Prostate gland (tissue), 2 donors: ENCODE measurements around the gene KLHL36. TPM values are rescaled to one million over a fixed set of nuclear protein-coding genes. Genes with fewer than 3 reads are reported as not detected.
"Not testable (repeated sequence)": the region's sequence is repeated elsewhere in the genome, so short reads cannot be mapped to it uniquely, and the experiment has no call there.

Source experiments
- DNase-seq: peaks from one replicate; pipeline ENCODE4 v3.0.0-alpha.2; 2019; ENCODE audit warnings: low spot score
- H3K27ac ChIP-seq, 2 donors: fragments of 200-600 bp; sonication (generic); 2 replicates each; pipeline ENCODE4 v1.5.1; 2017 to 2019
- H3K27me3 ChIP-seq: fragments of 200-600 bp; sonication (generic); replicated peaks from 2 replicates; pipeline ENCODE4 v1.5.1; 2019; ENCODE audit not compliant: insufficient read depth
- H3K36me3 ChIP-seq, 2 donors: fragments of 200-600 bp; sonication (generic); 1 replicate in 1 of 2; 2 replicates in 1 of 2; pipeline versions ENCODE4 v1.5.1 to v1.8.1; 2017 to 2019
- H3K4me1 ChIP-seq: fragments of 200-600 bp; sonication (generic); replicated peaks from 2 replicates; pipeline ENCODE4 v1.5.1; 2019
- H3K4me3 ChIP-seq, 2 donors: fragments of 200-600 bp; sonication (generic); 2 replicates each; pipeline ENCODE4 v1.5.1; 2017 to 2019
- H3K9me3 ChIP-seq: fragments of 200-600 bp; sonication (generic); 2 replicates; pipeline ENCODE4 v1.5.1; 2017
- POLR2A ChIP-seq: fragments of 450-650 bp; IDR thresholded peaks from one replicate; pipeline ENCODE4 v1.6.1; 2016; ENCODE audit warnings: antibody characterized with exemption, mild to moderate bottlenecking
- POLR2AphosphoS5 ChIP-seq: sonication (generic); formaldehyde crosslinking; IDR thresholded peaks from one replicate; pipeline ENCODE4 v1.6.1; 2017; ENCODE audit warnings: antibody characterized with exemption
- WGBS: methylation state at CpG from one replicate; pipeline ENCODE4 v1.1.5; 2018; 5-methylcytosine and 5-hydroxymethylcytosine counted together
- intact Hi-C: fragments of 100-400 bp; cut with DNase I; formaldehyde crosslinking; loops from one replicate; pipeline ENCODE4 v1.14.2; 2022
- total RNA-seq, 2 donors: library from RNA; depleted of rRNA; stranded (reverse); fragments of >200 nt; gene quantifications; one replicate each; pipeline ENCODE4 v1.1.0, GENCODE V29; 2016
- TF ChIP-seq, protein P1 (sequence below), 4 experiments: fragments of 200-600 bp in 2 of 4; fragments of 450-650 bp in 2 of 4; sonication (generic) in 2 of 4; IDR thresholded peaks; 1 replicate in 3 of 4; 2 replicates in 1 of 4; pipeline ENCODE4 v1.5.1; 2016 to 2019; ENCODE audit warnings: antibody characterized with exemption in 4 of 4, mild to moderate bottlenecking in 2 of 4, moderate library complexity in 2 of 4

Gene KLHL36
- total RNA-seq, 2 donors from 2014 or later = 57.1 to 106 TPM

DNA sequence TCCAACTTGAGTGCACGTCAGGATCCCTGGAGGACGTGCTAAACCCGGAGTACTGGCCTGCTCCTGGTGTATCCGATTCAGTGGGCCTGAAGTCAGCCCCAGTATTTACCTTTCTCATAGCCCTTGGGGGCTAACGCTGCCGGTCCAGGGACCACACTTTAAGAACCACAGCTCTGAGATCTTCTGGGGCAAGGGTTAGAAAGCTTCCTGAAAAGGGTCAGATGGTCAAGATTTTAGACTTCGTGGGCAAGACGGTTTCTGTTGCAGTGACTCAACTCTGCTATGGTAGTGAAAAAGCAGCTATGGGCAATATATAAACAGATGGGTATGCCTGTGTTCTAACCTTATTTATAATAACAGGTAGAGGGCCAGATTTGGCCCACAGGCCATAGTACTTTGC, 36.9 kb downstream of the KLHL36 start:
- DNase-seq = no peak
- Histone ChIP-seq H3K27ac (no peak overlapping the region), H3K4me3 (no peak overlapping the region), H3K4me1 (no peaks in the 10 kb centered on the region), H3K9me3 (no peaks in the 10 kb centered on the region), H3K27me3 (no peaks in the 10 kb centered on the region), H3K36me3 (no peaks in the 10 kb centered on the region)
- intact Hi-C loops = no loop called here
- TF ChIP-seq POLR2AphosphoS5 (no peak), POLR2A (no peak)
- TF ChIP-seq, protein P1, sequence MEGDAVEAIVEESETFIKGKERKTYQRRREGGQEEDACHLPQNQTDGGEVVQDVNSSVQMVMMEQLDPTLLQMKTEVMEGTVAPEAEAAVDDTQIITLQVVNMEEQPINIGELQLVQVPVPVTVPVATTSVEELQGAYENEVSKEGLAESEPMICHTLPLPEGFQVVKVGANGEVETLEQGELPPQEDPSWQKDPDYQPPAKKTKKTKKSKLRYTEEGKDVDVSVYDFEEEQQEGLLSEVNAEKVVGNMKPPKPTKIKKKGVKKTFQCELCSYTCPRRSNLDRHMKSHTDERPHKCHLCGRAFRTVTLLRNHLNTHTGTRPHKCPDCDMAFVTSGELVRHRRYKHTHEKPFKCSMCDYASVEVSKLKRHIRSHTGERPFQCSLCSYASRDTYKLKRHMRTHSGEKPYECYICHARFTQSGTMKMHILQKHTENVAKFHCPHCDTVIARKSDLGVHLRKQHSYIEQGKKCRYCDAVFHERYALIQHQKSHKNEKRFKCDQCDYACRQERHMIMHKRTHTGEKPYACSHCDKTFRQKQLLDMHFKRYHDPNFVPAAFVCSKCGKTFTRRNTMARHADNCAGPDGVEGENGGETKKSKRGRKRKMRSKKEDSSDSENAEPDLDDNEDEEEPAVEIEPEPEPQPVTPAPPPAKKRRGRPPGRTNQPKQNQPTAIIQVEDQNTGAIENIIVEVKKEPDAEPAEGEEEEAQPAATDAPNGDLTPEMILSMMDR (IDR thresholded peaks at IDR 0.05) = no peak
- WGBS = 76% methylated on average over 8 of the region's 8 CpGs

DNA sequence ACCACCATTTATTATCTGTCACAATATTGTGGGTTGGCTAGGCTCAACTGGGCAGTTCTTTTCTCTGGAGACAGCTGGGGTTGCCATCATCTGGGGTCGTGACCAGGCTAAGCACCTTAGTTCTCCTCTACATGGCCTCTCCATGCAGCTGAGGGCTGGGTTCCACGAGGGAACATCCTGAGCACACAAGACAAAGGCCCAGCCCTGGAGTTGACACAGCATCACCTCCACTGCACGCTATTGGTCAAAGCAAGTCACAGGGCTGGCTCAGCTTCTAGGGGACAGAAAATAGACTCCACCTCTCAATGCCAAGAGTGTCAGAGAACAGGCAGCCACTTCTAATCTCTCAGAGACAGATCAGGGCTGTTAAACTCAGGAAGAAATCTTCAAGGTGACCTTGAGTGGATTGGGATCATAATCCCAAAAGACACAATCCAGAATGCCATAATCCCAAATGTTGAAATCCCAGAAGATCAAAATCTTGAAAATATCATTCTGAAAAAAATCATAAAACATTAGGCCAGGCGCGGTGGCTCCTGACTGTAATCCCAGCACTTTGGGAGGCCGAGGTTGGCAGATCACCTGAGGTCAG, 38.5 kb downstream of the KLHL36 start:
- TF ChIP-seq, protein P1 (IDR thresholded peaks at IDR 0.05) = no peak
- TF ChIP-seq POLR2AphosphoS5 = no peak
- no peak for TF ChIP-seq POLR2A
- Histone ChIP-seq H3K27ac (no peak overlapping the region), H3K4me3 (no peak overlapping the region), H3K9me3 (no peaks in the 10 kb centered on the region), H3K27me3 (no peaks in the 10 kb centered on the region), H3K4me1 (no peaks in the 10 kb centered on the region), H3K36me3 (no peaks in the 10 kb centered on the region)
- DNase-seq = no peak
- intact Hi-C loops = no loop called here
- WGBS = 85% methylated on average over 6 of the region's 6 CpGs

DNA sequence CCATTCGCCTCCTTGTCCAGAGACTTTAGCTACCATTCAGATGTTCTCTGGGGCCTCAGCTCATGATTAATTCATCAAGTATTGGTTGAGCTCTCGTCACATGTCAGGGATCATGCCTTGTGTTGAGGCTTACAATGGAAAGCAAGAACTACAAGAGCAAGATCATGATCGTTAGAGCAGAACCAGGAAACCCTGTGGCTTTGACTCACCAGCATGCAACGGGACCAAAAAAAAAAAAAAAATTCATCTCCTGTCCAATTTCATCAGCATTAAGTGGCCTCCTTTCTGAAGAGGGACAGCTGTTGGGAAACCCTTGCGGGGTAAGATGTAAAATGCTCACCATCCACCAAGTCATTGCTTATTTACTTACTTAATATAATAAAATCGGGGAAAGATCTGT, 39.4 kb downstream of the KLHL36 start:
- intact Hi-C loops = no loop called here
- Histone ChIP-seq H3K4me3 (no peak overlapping the region), H3K9me3 (no peaks in the 10 kb centered on the region), H3K4me1 (no peaks in the 10 kb centered on the region), H3K36me3 (no peaks in the 10 kb centered on the region), H3K27ac (no peak overlapping the region), H3K27me3 (no peaks in the 10 kb centered on the region)
- WGBS = 81% methylated on average over 6 of the region's 6 CpGs
- TF ChIP-seq, protein P1 (IDR thresholded peaks at IDR 0.05) = no peak
- TF ChIP-seq POLR2AphosphoS5 = no peak
- no peak for TF ChIP-seq POLR2A
- no peak for DNase-seq

DNA sequence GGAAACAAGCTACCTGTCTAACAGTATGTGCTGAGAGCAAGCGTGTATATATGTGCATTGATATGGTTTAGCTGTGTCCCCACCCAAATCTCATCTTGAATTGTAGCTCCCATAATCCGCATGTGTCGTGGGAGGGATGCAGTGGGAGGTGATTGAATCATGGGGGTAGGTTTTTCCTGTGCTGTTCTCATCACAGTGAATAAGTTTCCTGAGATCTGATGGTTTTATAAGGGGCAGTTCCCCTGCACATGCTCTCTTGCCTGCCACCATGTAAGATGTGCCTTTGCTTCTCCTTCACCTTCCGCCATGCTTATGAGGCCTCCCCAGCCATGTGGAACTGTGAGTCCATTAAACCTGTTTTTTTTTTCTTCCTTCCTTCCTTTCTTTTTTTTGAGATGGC, 39.9 kb downstream of the KLHL36 start:
- H3K4me3 ChIP-seq, intact Hi-C loops, DNase-seq, H3K27me3 ChIP-seq, H3K4me1 ChIP-seq, H3K27ac ChIP-seq, H3K9me3 ChIP-seq, H3K36me3 ChIP-seq: not testable (repeated sequence)
- WGBS = 97% methylated on average over 4 of the region's 4 CpGs

DNA sequence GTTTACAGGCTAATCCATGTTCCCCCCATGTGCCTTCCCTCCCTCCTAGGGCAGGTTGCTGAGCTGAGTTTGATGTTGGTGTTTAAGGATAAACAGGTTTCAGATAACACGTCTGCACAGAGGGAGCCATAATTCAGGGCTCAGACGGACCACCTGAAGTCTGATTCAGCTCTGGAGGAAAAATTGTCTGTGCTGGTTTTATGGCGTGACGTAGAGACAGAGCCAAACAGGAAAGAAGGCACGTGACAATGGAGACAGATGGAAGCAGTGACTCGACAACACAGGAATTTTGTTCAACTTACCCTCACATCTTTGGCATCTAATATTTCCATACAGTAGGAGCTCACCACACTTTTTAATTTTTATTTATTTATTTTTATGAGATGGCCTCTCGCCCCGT, 40.8 kb downstream of the KLHL36 start:
- no peak overlapping the region for H3K4me3 ChIP-seq
- no peaks in the 10 kb centered on the region for H3K36me3 ChIP-seq
- no peaks in the 10 kb centered on the region for H3K27me3 ChIP-seq
- H3K4me1 ChIP-seq = no peaks in the 10 kb centered on the region
- no peak for DNase-seq
- H3K27ac ChIP-seq = no peak overlapping the region
- 33% methylated on average over 8 of the region's 8 CpGs for WGBS
- intact Hi-C loops = no loop called here
- TF ChIP-seq, protein P1 (IDR thresholded peaks at IDR 0.05) = no peak
- TF ChIP-seq POLR2A = no peak
- TF ChIP-seq POLR2AphosphoS5 = no peak
- no peaks in the 10 kb centered on the region for H3K9me3 ChIP-seq
